OCI-LY1 (cell line): ENCODE results near the gene C9orf50.

ENCODE experiments used
- H2AFZ ChIP-seq: fragments of 200-600 bp; sonication (generic), shearing (Covaris generic); 2 replicates; pipeline ENCODE4 v1.6.0; 2014; ENCODE audit warnings: antibody characterized with exemption, mild to moderate bottlenecking, low read length
- H3F3A ChIP-seq: fragments of 200-600 bp; sonication (generic), shearing (Covaris generic); 2 replicates; pipeline ENCODE4 v1.6.0; 2014; ENCODE audit warnings: mild to moderate bottlenecking, antibody characterized with exemption, low read length, moderate library complexity; ENCODE audit not compliant: insufficient read depth
- H3K27ac ChIP-seq: fragments of 200-600 bp; sonication (generic); 2 replicates; pipeline ENCODE4 v1.5.1; 2014; ENCODE audit warnings: low read length, mixed run types, mild to moderate bottlenecking, low read depth; ENCODE audit not compliant: poor library complexity, severe bottlenecking
- H3K27me3 ChIP-seq: fragments of 200-600 bp; sonication (generic); 2 replicates; pipeline ENCODE4 v1.6.0; 2014; ENCODE audit warnings: antibody characterized with exemption, mild to moderate bottlenecking, low read length, moderate library complexity; ENCODE audit not compliant: insufficient read depth
- H3K36me3 ChIP-seq: fragments of 200-600 bp; sonication (generic); 2 replicates; pipeline ENCODE4 v1.6.1; 2014; ENCODE audit warnings: mild to moderate bottlenecking, antibody characterized with exemption, low read length, moderate library complexity, mixed read lengths; ENCODE audit not compliant: insufficient read depth
- H3K4me1 ChIP-seq: fragments of 200-600 bp; sonication (generic); 2 replicates; pipeline ENCODE4 v1.5.1; 2014; ENCODE audit warnings: mild to moderate bottlenecking, low read length, moderate library complexity; ENCODE audit not compliant: insufficient read depth, severe bottlenecking
- H3K4me2 ChIP-seq: fragments of 200-600 bp; sonication (generic), shearing (Covaris generic); 2 replicates; pipeline ENCODE4 v1.6.1; 2014; ENCODE audit warnings: low read length
- H3K4me3 ChIP-seq: fragments of 200-600 bp; sonication (generic); 2 replicates; pipeline ENCODE4 v1.5.1; 2014; ENCODE audit warnings: low read length, low read depth, mild to moderate bottlenecking, mixed read lengths; ENCODE audit not compliant: poor library complexity, severe bottlenecking
- H3K79me2 ChIP-seq: fragments of 200-600 bp; shearing (Covaris generic); 2 replicates; pipeline ENCODE4 v1.6.1; 2016; ENCODE audit warnings: mixed run types, low read length, mixed read lengths; ENCODE audit not compliant: insufficient read depth
- H3K9ac ChIP-seq: fragments of 200-600 bp; sonication (generic), shearing (Covaris generic); 2 replicates; pipeline ENCODE4 v1.6.1; 2014; ENCODE audit warnings: mild to moderate bottlenecking, low read length, mixed read lengths
- H3K9me2 ChIP-seq: fragments of 200-600 bp; sonication (generic), shearing (Covaris generic); 2 replicates; pipeline ENCODE4 v1.6.1; 2014; ENCODE audit warnings: low read depth, mild to moderate bottlenecking, low read length, mixed read lengths
- H3K9me3 ChIP-seq: fragments of 200-600 bp; shearing (Covaris generic); 2 replicates; pipeline ENCODE4 v1.6.1; 2014; ENCODE audit warnings: low read length, mixed read lengths
- H4K20me1 ChIP-seq: fragments of 200-600 bp; sonication (generic), shearing (Covaris generic); 2 replicates; pipeline ENCODE4 v1.6.0; 2016; ENCODE audit warnings: mild to moderate bottlenecking, low read length; ENCODE audit not compliant: insufficient read depth
- EZH2 ChIP-seq: fragments of 200-600 bp; sonication (generic), shearing (Covaris generic); IDR thresholded peaks from 2 replicates; pipeline ENCODE4 v1.8.0; 2017; ENCODE audit warnings: borderline replicate concordance, mixed run types, mild to moderate bottlenecking, antibody characterized with exemption, low read length, moderate library complexity, mixed read lengths
- TF ChIP-seq, protein P1 (sequence below): fragments of 200-600 bp; sonication (generic), shearing (Covaris generic); IDR thresholded peaks from 2 replicates; pipeline ENCODE4 v1.5.1; 2017; ENCODE audit warnings: mild to moderate bottlenecking, antibody characterized with exemption, low read length, moderate library complexity, mixed read lengths

Gene C9orf50

DNA sequence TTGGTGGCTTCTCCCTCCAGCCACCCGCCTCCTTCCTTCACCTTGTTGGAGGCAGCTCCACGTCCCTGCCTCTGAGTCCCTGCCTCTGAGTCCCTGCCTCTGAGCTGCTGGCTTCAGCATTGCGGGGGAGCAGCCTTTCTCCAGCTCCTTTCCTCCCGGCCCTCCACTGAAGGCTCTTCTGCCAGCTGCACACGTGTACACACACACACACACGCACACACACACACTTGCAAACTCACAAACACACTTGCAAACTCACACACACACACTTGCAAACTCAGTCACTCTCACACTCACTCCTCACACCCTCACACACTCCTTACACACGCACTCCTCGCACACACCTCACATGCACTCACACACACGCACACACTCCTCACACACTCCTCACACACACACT lies 45.1 kb downstream of the C9orf50 start:
- H3K4me3 ChIP-seq: no peak overlapping the region
- H2AFZ ChIP-seq: no peak overlapping the region
- H3K79me2 ChIP-seq: no peaks in the 10 kb centered on the region
- no peak overlapping the region for H3K27ac ChIP-seq
- no peak for TF ChIP-seq EZH2
- H3K27me3 ChIP-seq: no peaks in the 10 kb centered on the region; the same call in 1 of the 2 replicates
- no peaks in the 10 kb centered on the region for H3K9me2 ChIP-seq
- no peak overlapping the region for H3K4me2 ChIP-seq
- no peaks in the 10 kb centered on the region; the same call in 1 of the 2 replicates for H3K36me3 ChIP-seq
- no peak overlapping the region for H3K9ac ChIP-seq
- no peaks in the 10 kb centered on the region for H4K20me1 ChIP-seq
- peaks cover 5% of the 10 kb centered on the region for H3K4me1 ChIP-seq
- no peaks in the 10 kb centered on the region for H3F3A ChIP-seq
- 0 out of 2 replicates have a peak, but pooled peaks cover 5% of the 10 kb centered on the region for H3K9me3 ChIP-seq

GRCh38 chr9:129574911-129575585 lies 45.9 kb downstream of the C9orf50 start:
- Histone ChIP-seq H3K9ac (no peak overlapping the region), H3K36me3 (no peaks in the 10 kb centered on the region), H3K4me1 (peaks cover under 1% of the 10 kb centered on the region), H2AFZ (no peak overlapping the region), H3K79me2 (no peaks in the 10 kb centered on the region), H3K4me3 (no peak overlapping the region), H3K27me3 (no peaks in the 10 kb centered on the region; the same call in 1 of the 2 replicates), H3K27ac (no peak overlapping the region), H3K9me3 (0 out of 2 replicates have a peak, but pooled peaks cover 5% of the 10 kb centered on the region), H4K20me1 (no peaks in the 10 kb centered on the region), H3K4me2 (no peak overlapping the region), H3F3A (no peaks in the 10 kb centered on the region), H3K9me2 (no peaks in the 10 kb centered on the region)
- TF ChIP-seq, protein P1, sequence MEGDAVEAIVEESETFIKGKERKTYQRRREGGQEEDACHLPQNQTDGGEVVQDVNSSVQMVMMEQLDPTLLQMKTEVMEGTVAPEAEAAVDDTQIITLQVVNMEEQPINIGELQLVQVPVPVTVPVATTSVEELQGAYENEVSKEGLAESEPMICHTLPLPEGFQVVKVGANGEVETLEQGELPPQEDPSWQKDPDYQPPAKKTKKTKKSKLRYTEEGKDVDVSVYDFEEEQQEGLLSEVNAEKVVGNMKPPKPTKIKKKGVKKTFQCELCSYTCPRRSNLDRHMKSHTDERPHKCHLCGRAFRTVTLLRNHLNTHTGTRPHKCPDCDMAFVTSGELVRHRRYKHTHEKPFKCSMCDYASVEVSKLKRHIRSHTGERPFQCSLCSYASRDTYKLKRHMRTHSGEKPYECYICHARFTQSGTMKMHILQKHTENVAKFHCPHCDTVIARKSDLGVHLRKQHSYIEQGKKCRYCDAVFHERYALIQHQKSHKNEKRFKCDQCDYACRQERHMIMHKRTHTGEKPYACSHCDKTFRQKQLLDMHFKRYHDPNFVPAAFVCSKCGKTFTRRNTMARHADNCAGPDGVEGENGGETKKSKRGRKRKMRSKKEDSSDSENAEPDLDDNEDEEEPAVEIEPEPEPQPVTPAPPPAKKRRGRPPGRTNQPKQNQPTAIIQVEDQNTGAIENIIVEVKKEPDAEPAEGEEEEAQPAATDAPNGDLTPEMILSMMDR: no peak

DNA sequence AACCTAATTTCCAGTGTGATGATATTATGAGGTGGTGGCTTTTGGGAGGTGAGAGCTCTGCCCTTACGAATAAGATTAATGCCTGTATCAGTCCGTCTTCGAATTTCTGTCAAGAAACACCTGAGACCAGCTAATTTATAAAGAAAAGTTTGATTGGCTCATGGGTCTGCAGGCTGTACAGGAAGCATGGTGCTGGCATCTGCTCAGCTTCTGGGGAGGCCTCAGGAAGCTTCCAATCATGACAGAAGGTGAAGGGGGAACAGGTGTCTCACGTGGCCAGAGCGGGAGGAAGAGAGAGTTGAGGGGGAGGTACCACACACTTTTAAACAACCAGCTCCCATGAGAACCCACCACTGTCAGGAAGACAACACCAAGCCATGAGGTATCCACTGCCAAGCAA lies 46.9 kb downstream of the C9orf50 start:
- TF ChIP-seq, protein P1: no peak
- no peak for TF ChIP-seq EZH2
- Histone ChIP-seq H3K27ac (no peak overlapping the region), H3K9me3 (0 out of 2 replicates have a peak, but pooled peaks cover 5% of the 10 kb centered on the region), H2AFZ (no peak overlapping the region), H4K20me1 (no peaks in the 10 kb centered on the region), H3K4me3 (no peak overlapping the region), H3K9ac (no peak overlapping the region), H3K4me1 (no peaks in the 10 kb centered on the region), H3F3A (no peaks in the 10 kb centered on the region), H3K4me2 (no peak overlapping the region), H3K36me3 (no peaks in the 10 kb centered on the region), H3K9me2 (no peaks in the 10 kb centered on the region), H3K79me2 (no peaks in the 10 kb centered on the region), H3K27me3 (no peaks in the 10 kb centered on the region; the same call in 1 of the 2 replicates)

- H3K4me2 ChIP-seq: no peak overlapping the region
- no peaks in the 10 kb centered on the region for H3K4me1 ChIP-seq
- H3K4me3 ChIP-seq: no peak overlapping the region
- H3K79me2 ChIP-seq: no peaks in the 10 kb centered on the region
- no peaks in the 10 kb centered on the region for H3K9me2 ChIP-seq
- H3K9ac ChIP-seq: no peak overlapping the region
- no peaks in the 10 kb centered on the region; the same call in 1 of the 2 replicates for H3K27me3 ChIP-seq
- H3K27ac ChIP-seq: no peak overlapping the region
- no peak overlapping the region for H2AFZ ChIP-seq
- TF ChIP-seq, protein P1: no peak
- TF ChIP-seq EZH2: no peak
- H3F3A ChIP-seq: no peaks in the 10 kb centered on the region
- H4K20me1 ChIP-seq: no peaks in the 10 kb centered on the region
- no peaks in the 10 kb centered on the region for H3K36me3 ChIP-seq
- 0 out of 2 replicates have a peak, but pooled peaks cover 5% of the 10 kb centered on the region for H3K9me3 ChIP-seq
Measured at GRCh38 chr9:129572517-129572916, 48.4 kb downstream of the C9orf50 start.
